Gastrocnemius medialis (tissue), 4 donors: ENCODE results near the gene NHEJ1.

Source experiments
- CTCF ChIP-seq, 5 experiments: fragments of 450-650 bp in 3 of 5; fragments of 200-600 bp in 2 of 5; sonication (generic) in 2 of 5; IDR thresholded peaks in 4 of 5; conservative IDR thresholded peaks in 1 of 5; 1 replicate in 4 of 5; 2 replicates in 1 of 5; pipeline ENCODE4 v1.5.1; 2016 to 2019; ENCODE audit warnings: antibody characterized with exemption in 5 of 5, mild to moderate bottlenecking in 3 of 5, moderate library complexity in 3 of 5
- POLR2A ChIP-seq, 2 donors: fragments of 450-650 bp; IDR thresholded peaks; one replicate each; pipeline ENCODE4 v1.6.1; 2017; ENCODE audit warnings: antibody characterized with exemption in 2 of 2, mild to moderate bottlenecking in 2 of 2, moderate library complexity in 2 of 2

- TF ChIP-seq CTCF (IDR thresholded peaks at IDR 0.05 in 4 of 5, conservative IDR thresholded peaks at IDR 0.05 in 1 of 5): no peak
- TF ChIP-seq POLR2A (IDR thresholded peaks at IDR 0.05): no peak
These were observed 81.7 kb downstream of the NHEJ1 start for GRCh38 chr2:219078951-219079350.
